Measurements from ENCODE around the gene PDGFA. TPM values are rescaled to one million over a fixed set of nuclear protein-coding genes. Genes with fewer than 3 reads are reported as not detected.

The PDGFA gene
- total RNA-seq, 1 experiment from 2014 or later, result 33.7 TPM

Other genes with a start within 250 kb of the PDGFA start
- not detected in 2 replicates for gene FOXL3, start 229.7 kb downstream of the PDGFA start, total RNA-seq (2014; rRNA removed)
- 55.9 and 68.0 TPM in 2 replicates for gene DNAAF5, start 206.9 kb upstream of the PDGFA start, total RNA-seq (2014; rRNA removed)
- 21.0 and 23.0 TPM in 2 replicates for gene PRKAR1B, start 207.4 kb upstream of the PDGFA start, total RNA-seq (2014; rRNA removed)